ENCODE measurements around the gene RAP1A. TPM values are rescaled to one million over a fixed set of nuclear protein-coding genes. Genes with fewer than 3 reads are reported as not detected.
"Not testable (repeated sequence)": the region's sequence is repeated elsewhere in the genome, so short reads cannot be mapped to it uniquely, and the experiment has no call there.

RAP1A gene
- total RNA-seq, 1 experiment from 2014 or later, result 38.6 TPM

DNA sequence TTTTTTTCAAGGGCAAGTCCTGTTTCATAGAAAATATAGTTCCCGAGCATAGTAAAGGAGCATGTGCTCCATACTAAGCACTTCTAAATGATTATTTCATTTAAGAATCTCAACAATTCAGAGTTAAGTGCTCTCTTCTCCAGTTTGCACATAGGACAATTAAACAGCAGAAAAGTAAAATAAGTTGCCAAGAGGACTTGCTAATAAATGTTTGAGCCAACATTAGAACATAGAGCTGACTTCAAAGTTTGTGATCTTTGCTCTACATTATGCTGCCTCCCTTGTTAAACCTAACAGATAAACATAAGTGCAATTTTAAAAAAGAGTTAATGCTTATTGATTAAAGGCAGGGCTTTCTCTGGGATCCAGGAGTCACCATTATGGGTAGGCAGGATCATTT lies 23.8 kb upstream of the RAP1A start:
- in situ Hi-C loops (cut with HindIII; ENCODE audit: low sequenced_read_pairs), result no loop called here
- DNase-seq (ENCODE audit: low spot score), result no peak

DNA sequence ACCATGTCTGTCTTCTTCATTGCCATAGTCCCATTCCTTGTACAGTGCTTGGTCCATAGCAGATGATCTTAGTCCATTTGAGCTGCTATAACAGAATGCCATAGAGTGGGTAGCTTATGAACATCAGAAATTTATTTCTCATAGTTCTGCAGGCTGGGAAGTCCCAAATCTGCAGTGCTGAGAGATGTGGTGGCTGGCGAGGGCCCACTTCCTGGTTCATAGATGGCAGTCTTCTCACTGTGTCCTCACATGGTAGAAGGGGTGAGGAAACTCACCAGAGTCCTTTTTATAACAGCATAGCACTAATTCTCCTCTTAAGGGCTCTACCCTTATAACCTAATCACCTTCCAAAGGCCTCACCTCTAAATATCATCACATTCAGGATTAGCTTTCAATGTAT lies 23.1 kb upstream of the RAP1A start:
- in situ Hi-C loops (cut with HindIII; ENCODE audit: low sequenced_read_pairs), result no loop called here
- no peak for DNase-seq (ENCODE audit: low spot score)

DNA sequence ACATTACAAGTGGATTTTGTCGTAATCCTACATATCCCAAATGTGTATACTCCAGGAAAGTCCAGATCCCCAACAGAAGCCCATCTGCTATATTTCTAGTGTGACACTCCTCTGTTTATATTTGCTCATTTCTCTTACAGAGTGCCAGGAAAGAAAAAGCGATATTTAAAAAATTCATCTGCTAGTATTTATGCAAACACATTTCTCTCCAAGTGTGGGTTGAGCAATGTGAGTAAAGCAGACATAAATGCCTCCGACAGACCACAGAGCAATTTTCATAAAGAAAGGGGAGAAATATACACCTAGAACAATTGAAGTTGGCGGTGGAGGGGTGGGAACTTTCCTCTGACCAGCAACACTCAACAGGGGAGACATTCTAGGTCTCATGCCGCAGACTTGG lies 22.2 kb upstream of the RAP1A start:
- in situ Hi-C loops (cut with HindIII; ENCODE audit: low sequenced_read_pairs), result no loop called here
- DNase-seq (ENCODE audit: low spot score), result no peak

DNA sequence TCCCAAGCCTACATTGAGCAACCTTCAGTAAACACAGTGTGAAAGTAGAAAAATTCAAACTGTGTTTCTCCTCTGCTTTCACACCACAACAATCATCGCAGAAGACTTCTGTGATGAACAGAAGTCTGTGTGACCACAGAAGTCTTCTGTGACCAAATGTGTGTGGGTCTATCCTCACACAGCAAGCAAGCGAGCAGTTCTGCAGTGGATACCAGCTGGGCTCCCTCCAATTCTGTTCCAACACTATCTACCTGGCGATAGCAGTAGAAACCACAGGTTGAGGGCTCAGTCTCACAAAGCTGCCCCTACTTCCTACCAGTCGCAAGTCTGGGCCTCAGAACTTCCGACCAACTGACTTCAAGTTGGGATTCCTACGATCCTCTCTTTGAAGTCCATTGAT lies 21.0 kb upstream of the RAP1A start:
- no peak for DNase-seq (ENCODE audit: low spot score)
- in situ Hi-C loops (cut with HindIII; ENCODE audit: low sequenced_read_pairs), result no loop called here

DNA sequence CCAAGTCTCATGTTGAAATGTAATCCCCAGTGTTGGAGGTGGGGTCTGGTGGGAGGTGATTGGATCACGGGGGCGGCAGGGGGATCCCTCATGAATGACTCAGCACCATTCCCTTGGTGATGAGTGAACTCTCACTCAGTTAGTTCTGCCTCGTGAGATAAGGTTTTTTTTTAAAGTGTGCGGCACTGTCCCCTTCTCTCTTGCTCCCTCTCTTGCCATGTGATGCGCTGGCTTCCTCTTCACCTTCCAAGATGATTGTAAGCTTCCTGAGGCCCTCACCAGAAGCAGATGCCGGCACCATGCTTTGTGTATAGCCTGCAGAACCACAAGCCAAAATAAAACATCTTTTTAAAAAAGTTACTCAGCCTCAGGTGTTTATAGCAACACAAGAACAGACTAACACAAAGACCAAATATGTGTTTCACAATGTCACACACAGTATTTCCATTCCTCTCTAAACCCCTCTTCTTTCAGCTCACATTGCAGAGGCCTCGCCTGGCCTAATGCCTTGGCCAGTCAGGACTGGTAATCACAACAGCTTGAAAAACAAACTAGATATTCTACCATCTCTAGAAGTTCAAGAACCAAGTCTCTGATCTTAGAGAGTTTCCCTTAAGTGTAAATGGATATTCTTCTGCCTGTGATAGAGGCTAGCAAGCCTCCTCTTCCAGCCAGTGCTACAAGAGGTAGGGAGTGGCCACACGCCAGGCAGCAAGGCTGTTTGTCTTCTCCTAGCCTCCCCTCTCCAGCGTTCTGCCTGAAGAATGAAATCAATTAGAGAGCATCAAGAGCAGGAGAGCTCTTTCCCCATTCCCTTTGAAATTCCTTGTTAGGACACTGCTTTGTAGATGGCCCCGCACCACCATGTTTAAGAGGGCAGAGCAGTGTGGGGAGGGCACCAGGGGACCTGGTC lies 19.6 kb upstream of the RAP1A start:
- in situ Hi-C loops (cut with HindIII; ENCODE audit: low sequenced_read_pairs), result no loop called here
- DNase-seq (ENCODE audit: low spot score), result no peak

DNA sequence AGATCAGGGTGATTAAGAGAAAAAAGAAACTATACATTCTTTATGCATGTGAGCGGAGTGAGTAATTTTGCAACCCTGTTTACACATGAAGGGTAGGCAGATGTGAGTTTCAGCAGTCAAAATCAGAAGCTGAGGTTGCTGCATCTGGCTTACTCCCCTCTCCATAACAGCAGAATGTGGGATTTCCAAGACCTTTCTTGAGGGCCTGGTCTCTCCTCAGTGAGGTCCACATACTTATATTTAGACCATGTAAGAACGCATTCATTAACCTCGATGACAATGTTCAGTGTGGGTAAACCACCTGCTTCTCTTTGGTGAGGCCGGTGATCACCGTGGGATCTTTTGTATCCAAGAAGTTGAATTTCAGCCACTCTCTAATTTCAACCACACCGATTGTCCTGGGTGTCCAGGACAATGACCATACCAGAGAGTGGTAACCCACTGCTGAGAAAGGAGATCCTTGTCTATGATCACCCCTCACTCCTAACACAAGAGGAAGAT lies 18.7 kb upstream of the RAP1A start:
- DNase-seq (ENCODE audit: low spot score), result no peak
- in situ Hi-C loops (cut with HindIII; ENCODE audit: low sequenced_read_pairs), result no loop called here

DNA sequence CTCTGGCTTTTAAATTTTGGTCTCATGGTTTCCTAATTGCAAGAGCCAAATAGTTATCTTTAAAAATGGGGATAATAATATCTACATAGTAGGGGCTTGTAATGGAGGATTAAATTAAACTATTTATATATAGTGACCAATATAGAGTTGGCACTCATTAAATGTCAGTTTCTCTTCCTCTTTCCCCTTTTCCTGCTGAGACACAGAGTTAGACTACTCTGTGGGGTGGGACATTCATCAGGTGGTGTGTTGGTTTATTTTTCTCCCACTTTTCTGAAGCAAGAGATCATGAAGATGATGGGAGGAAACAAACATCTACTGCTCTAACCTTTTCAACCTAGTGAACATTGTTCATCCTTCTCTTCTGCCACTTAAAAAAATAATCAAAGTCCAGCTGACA lies 17.3 kb upstream of the RAP1A start:
- in situ Hi-C loops (cut with HindIII; ENCODE audit: low sequenced_read_pairs), result no loop called here
- DNase-seq (ENCODE audit: low spot score), result no peak

DNA sequence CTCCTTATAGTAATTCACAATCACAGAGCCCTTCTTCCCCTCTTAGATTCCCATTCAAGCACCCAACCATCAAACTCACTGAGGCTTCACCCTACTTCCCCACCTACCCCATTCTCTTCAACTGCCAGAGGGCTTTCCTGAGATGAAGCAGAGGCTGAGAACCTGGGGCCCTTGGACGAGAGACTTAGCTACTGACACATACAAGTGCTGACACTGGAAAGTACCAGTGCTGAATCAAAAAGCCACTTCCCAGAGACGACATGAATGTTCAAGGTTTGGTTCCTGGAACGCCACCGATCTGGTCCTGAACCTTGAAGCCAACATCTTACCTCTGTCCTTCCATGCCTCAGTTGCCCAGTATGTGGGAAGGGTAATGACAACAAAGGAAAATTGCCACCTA lies 16.6 kb upstream of the RAP1A start:
- DNase-seq (ENCODE audit: low spot score), result no peak
- in situ Hi-C loops (cut with HindIII; ENCODE audit: low sequenced_read_pairs), result no loop called here

DNA sequence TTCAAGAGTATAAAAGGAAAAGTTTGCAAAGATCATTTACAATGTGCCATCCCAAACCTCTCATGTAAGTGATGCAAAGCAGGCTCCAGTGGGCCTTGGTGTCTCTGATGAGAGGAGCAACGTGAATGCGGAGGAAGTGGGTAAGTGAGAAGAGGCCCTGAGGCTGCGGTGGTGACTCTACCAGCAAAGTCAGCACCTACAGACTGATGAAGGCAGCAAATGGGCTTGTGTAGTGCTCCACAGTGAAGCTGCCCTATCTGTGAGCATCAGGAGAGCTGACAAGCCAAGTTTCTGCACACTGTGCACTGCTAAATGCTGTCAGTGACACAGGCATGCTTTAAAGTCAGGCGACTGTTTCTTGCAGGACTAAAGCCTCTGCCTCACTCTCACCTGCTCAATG lies 15.6 kb upstream of the RAP1A start:
- DNase-seq (ENCODE audit: low spot score), result no peak
- in situ Hi-C loops (cut with HindIII; ENCODE audit: low sequenced_read_pairs), result no loop called here

DNA sequence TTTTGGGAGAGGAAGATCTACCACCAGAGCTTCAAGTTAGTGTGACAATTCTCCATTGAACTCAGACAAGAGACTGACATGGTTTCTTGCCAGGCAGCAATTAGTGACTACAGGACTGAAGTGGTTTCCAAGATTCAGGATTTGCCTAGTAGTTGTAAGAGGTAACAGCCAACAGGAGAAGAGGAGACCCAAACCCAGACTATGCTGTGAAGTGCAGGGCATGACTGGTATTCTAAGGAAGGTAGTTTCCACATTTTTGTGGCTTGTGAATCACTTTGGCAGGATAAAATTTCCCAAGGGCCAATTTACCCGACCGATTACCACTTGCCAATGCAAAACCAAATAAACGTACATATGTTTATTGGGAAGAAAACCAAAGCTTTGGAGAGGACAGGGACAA lies 14.7 kb upstream of the RAP1A start:
- in situ Hi-C loops (cut with HindIII; ENCODE audit: low sequenced_read_pairs), result no loop called here
- DNase-seq (ENCODE audit: low spot score), result no peak

DNA sequence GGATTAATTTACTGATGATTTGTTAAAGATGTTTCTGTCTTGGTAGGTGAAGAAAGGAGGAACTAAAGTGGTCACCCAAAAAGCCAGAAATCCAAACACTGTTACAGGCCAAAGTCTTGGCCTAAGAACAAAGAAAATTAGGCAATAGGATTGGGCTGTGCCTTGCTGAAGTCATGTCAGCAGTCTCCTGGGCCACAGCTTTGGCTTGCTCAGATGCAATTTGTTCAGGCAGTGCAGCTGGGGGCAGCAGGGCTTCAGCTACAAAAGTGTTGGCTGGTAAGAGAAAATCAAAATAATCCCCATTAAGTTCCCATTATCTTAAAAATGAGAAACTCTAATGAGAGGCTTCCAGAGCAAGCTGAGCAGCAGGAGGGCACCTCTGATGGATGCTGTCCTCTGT lies 14.0 kb upstream of the RAP1A start:
- DNase-seq (ENCODE audit: low spot score), result no peak
- in situ Hi-C loops (cut with HindIII; ENCODE audit: low sequenced_read_pairs), result no loop called here

DNA sequence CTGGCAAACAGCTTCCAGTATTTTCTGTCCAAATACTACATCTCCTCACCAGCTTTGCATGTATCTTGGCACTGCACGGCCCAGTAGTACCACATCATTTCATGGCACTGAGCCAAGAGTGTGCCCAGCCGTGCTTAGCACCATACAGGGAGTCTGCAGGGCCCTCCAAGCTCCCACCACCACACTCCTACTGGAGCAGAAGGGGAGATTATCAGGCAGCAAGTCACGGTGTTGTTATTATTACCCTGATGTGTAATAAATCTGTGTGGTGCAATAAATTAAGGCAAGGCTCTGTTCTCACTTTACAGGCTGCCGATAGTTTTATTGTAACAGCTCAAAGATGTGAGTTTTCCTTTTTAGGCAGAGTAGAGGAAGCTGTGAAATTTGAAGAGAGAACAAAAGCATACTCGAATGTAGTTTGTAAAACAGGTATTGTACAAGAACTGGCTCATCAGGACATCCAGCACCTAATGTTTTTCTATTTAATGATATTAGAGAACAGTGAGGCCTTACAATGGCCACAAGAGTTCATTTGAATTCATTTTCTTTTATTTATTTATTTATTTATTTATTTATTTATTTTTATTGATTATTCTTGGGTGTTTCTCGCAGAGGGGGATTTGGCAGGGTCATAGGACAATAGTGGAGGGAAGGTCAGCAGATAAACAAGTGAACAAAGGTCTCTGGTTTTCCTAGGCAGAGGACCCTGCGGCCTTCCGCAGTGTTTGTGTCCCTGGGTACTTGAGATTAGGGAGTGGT lies 13.0 kb upstream of the RAP1A start:
- DNase-seq (ENCODE audit: low spot score); in situ Hi-C loops (cut with HindIII; ENCODE audit: low sequenced_read_pairs): not testable (repeated sequence)

DNA sequence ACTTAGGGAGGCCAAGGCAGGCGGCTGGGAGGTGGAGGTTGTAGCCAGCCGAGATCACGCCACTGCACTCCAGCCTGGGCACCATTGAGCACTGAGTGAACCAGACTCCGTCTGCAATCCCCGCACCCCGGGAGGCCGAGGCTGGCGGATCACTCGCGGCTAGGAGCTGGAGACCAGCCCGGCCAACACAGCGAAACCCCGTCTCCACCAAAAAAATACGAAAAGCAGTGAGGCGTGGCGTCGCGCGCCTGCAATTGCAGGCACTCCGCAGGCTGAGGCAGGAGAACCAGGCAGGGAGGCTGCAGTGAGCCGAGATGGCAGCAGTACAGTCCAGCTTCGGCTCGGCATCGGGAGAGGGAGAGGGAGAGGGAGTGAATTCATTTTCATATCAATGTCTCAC lies 11.1 kb upstream of the RAP1A start:
- in situ Hi-C loops (cut with HindIII; ENCODE audit: low sequenced_read_pairs); DNase-seq (ENCODE audit: low spot score): not testable (repeated sequence)

DNA sequence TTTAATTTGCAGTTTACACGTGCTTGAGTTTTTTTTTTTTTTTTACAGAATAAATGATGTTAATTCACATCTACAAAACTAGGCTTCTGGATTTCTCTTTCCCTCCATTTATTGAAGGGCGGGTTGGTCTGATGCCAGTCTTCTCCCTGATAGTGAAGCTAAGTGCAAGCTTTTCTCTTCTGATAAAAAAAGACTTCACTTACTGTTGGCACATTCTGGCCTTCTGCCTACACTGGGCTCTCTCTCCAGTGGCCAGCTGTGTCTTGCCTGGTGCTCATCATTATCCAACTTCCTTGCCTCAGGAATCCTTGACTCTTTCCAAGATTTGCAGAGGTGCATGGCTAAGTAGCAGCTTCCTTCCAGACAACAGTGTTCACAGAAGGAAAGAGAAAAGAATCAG lies 7.6 kb upstream of the RAP1A start:
- in situ Hi-C loops (cut with HindIII; ENCODE audit: low sequenced_read_pairs), result no loop called here
- DNase-seq (ENCODE audit: low spot score), result no peak

DNA sequence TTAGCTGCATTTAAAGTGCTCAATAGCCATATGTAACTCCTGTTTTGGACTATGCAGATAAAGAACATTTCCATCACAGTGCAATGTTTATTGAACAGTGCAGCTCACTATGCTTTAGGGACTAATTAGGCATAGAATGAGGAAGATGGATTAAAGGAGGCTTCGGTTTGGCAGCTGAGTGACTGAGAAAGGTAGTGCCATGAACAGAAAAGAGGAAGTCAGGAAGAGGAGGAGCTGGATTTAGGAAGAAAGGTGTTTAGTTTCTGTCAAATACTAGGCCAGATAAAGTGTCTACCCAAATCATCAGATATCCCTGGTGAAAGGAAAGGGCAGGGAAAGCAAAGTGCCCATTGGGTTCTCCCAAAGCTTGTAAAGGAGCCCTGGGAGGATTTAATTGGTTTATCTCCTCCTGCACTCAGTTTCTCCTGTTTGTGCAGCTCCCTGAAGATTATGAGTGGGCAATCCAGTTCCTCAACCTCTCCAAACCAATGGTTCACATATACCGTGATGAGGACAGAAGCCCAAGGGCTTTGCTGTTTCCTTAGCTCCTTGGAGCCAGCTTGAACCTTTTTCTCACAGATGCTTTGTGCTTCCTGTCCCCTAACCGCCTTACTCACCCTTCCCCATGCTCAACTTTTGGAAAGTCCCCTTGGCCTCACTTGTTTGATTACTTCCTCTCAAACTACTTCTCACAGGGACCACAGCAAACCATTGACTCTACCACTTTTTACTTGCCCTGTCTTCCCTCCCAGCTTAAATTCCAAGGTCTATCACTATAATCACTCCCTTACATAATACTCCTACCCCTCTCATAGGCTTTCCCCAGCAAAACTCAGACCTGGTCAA lies 3.5 kb upstream of the RAP1A start:
- in situ Hi-C loops (cut with HindIII; ENCODE audit: low sequenced_read_pairs), result no loop called here
- DNase-seq (ENCODE audit: low spot score), result no peak

DNA sequence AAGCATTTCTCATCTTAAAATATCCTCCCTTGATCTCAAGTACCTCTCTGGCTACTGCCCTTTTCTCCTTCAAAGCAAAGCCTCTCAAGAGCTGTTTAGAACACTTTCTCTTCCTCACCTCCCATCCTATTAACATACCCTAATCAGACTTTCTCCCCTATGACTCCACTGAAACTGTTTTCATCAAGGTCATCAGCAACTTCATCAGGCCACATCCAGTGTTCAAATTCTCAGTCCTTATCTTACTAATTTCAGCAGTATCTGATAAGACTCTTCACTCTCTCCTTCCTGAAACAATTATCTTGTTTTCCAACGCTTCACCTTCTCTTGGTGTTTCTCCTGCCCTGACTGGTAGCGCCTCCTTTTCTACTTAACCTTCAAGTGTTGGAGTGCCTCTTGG lies 1.5 kb upstream of the RAP1A start:
- no peak for DNase-seq (ENCODE audit: low spot score)
- in situ Hi-C loops (cut with HindIII; ENCODE audit: low sequenced_read_pairs), result no loop called here

DNA sequence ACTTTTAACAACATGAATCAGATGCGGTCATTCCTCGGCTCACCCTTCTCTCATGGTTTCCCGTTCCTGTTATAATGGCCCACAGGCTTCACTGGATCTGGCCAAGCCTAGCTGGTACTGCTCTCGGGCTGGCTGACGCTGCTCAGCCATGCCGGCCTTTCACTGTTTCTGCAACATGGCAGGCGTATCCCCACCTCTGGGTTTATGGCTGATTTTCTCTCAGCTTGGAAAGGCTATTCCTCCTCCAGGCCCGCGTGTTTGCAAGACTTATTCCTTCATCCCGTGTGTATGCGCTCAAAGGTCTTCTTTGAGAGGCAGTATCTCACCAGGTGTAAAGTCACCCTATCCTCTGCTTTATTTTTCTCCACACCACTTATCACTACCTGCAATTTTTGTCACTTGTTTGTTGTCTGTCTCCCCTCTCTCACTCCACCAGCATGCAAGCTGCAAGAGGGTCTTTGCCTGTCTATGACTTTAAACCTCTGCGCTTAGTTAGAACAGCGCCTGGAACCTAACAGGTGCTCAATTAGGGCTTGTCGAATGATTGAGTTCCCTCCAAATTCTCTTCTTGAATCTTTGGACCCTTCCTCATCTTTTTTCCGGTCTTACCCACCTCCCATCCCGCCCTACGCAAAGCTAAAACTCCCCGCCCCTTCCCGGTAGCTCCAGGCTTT lies 491 bp upstream of the RAP1A start:
- peak; percentile 50 for DNase-seq (ENCODE audit: low spot score)
- in situ Hi-C loops (cut with HindIII; ENCODE audit: low sequenced_read_pairs), result no loop called here

DNA sequence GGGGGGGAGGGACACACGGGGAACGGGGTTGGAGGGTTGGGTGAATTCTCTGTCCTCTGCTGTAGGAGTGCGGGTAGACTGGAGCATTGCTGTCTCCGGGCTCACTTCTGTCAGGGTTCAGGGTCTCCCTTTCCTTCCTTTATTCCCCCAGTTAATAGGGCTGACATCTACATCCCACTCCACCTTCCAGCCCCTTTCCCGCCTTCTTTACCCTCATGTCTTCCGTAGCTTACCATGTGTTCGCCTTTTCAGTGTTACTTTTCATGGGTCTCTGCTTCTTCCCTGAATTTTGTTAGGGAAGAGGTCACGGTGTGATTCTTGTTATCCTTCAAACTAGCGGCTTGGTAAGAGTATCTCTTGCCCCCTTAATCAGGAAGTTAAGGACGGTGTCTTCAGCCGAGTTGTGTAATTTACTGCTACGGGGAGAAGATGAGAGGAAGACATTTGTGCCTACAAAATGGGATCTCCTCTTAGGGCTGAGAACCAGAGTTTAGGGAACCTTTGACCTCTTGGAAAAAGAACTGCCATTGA lies 917 bp downstream of the RAP1A start:
- no peak for DNase-seq (ENCODE audit: low spot score)
- in situ Hi-C loops (cut with HindIII; ENCODE audit: low sequenced_read_pairs), result no loop called here

DNA sequence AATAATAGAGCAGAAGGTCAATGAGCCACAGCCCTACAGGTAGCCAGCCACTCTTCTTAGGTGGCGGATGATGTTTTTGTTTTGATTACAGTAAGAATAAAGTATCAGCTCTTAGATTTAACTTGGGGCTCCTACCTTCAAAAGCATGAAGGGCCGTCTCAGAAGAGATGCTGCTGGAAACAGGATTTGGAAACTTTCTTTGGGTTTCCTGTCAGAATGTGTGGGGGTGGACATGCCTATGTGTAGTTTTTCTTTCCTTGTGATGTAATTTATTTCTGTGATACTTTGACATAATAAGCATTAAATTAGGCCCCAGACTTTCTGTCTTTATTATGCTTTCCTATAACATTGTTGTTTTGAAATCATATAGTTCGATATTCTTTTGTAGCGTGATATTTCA lies 1.5 kb downstream of the RAP1A start:
- in situ Hi-C loops (cut with HindIII; ENCODE audit: low sequenced_read_pairs), result no loop called here
- DNase-seq (ENCODE audit: low spot score), result no peak

Measured in G401 (cell line).